Spleen (tissue), 11 donors: ENCODE data around the gene GLB1L. TPM values are rescaled to one million over a fixed set of nuclear protein-coding genes. Genes with fewer than 3 reads are reported as not detected.

Experiments used
- DNase-seq: peaks from one replicate; pipeline ENCODE4 v3.0.0-alpha.2; 2020
- H3K27ac ChIP-seq, 8 donors: fragments of 200-600 bp; sonication (generic) in 7 of 8; 1 replicate in 4 of 8; 2 replicates in 4 of 8; pipeline versions ENCODE4 v1.5.0 to v1.8.0; 2016 to 2021; ENCODE audit warnings: inconsistent platforms in 4 of 8, mild to moderate bottlenecking in 4 of 8, moderate library complexity in 1 of 8
- H3K27me3 ChIP-seq, 7 donors: fragments of 200-600 bp; sonication (generic) in 6 of 7; replicated peaks in 1 of 7; 1 replicate in 4 of 7; 2 replicates in 3 of 7; pipeline versions ENCODE4 v1.5.0 to v1.8.0; 2016 to 2021; ENCODE audit warnings: inconsistent platforms in 3 of 7, mild to moderate bottlenecking in 1 of 7
- H3K36me3 ChIP-seq, 6 donors: fragments of 200-600 bp; sonication (generic) in 5 of 6; 1 replicate in 4 of 6; 2 replicates in 2 of 6; pipeline versions ENCODE4 v1.5.0 to v1.8.0; 2016 to 2021; ENCODE audit warnings: inconsistent platforms in 2 of 6
- H3K4me1 ChIP-seq, 6 donors: fragments of 200-600 bp; sonication (generic) in 5 of 6; 1 replicate in 3 of 6; 2 replicates in 3 of 6; pipeline versions ENCODE4 v1.5.0 to v1.8.0; 2016 to 2021; ENCODE audit warnings: inconsistent platforms in 3 of 6
- H3K4me3 ChIP-seq, 8 donors: fragments of 200-600 bp; sonication (generic) in 7 of 8; 1 replicate in 4 of 8; 2 replicates in 4 of 8; pipeline versions ENCODE4 v1.5.0 to v1.8.0; 2016 to 2021; ENCODE audit warnings: inconsistent platforms in 4 of 8, mild to moderate bottlenecking in 4 of 8, moderate library complexity in 2 of 8
- H3K9me3 ChIP-seq, 8 donors: fragments of 200-600 bp; sonication (generic) in 7 of 8; 1 replicate in 4 of 8; 2 replicates in 4 of 8; pipeline versions ENCODE4 v1.5.0 to v1.8.0; 2016 to 2021; ENCODE audit warnings: inconsistent platforms in 4 of 8
- CTCF ChIP-seq, 11 experiments: fragments of 200-600 bp in 7 of 11; fragments of 450-650 bp in 4 of 11; sonication (generic) in 4 of 11; IDR thresholded peaks in 8 of 11; conservative IDR thresholded peaks in 3 of 11; 1 replicate in 7 of 11; 2 replicates in 4 of 11; pipeline versions ENCODE4 v1.4.0 to v1.8.0; 2016 to 2021; ENCODE audit warnings: antibody characterized with exemption in 11 of 11, inconsistent platforms in 4 of 11, mild to moderate bottlenecking in 1 of 11
- POLR2A ChIP-seq, 3 donors: fragments of 450-650 bp; IDR thresholded peaks; one replicate each; pipeline ENCODE4 v1.5.1; 2017; ENCODE audit warnings: antibody characterized with exemption in 3 of 3, mild to moderate bottlenecking in 1 of 3
- POLR2AphosphoS5 ChIP-seq, 3 donors: sonication (generic); formaldehyde crosslinking; IDR thresholded peaks; one replicate each; pipeline ENCODE4 v1.5.1; 2017; ENCODE audit warnings: antibody characterized with exemption in 3 of 3
- WGBS, 5 donors: extraction: QIAGEN DNeasy Blood & Tissue Kit in 3 of 5; methylation state at CpG; one replicate each; pipeline versions ENCODE4 v1.1.5 to v1.1.7; 2013 to 2018; 5-methylcytosine and 5-hydroxymethylcytosine counted together
- intact Hi-C: fragments of 100-400 bp; cut with DNase I; formaldehyde crosslinking; loops from one replicate; pipeline ENCODE4 v1.15.0; 2023; ENCODE audit warnings: low total_unique reads
- polyA plus RNA-seq, 3 donors: library from polyadenylated mRNA; stranded (reverse); fragments of 200-250 nt; gene quantifications; one replicate each; pipeline ENCODE4 v1.2.1, GENCODE V29; 2013
- total RNA-seq, 7 donors: library from RNA; depleted of rRNA in 3 of 7; stranded (reverse); fragments of >200 nt in 3 of 7; fragmentation: NEBNext Ultra II Directional in 4 of 7; extraction: Animal tissue kit (Norgen Biotek cat#: 25700) in 4 of 7; gene quantifications; one replicate each; pipeline versions ENCODE4 v1.1.0 to v1.2.1, GENCODE V29; 2016 to 2021
- donor health status: healthy with polysubstance abuse.
- donor health status: DM: no; HTN: no; CAD: no; lungs with moderate emphysema.
- donor health status: DM: no; HTN: no; CAD: no.
- donor health status: Bipolar disorder and iron deficiency.
- donor health status: healthy.
- donor health status: DM: no; HTN: no; CAD: no.
- donor health status: DM: yes; HTN: yes; CAD: no.

The GLB1L gene
- total and polyA plus RNA-seq, 10 donors, result 2.3 to 9.6 (median 7.5) TPM

DNA sequence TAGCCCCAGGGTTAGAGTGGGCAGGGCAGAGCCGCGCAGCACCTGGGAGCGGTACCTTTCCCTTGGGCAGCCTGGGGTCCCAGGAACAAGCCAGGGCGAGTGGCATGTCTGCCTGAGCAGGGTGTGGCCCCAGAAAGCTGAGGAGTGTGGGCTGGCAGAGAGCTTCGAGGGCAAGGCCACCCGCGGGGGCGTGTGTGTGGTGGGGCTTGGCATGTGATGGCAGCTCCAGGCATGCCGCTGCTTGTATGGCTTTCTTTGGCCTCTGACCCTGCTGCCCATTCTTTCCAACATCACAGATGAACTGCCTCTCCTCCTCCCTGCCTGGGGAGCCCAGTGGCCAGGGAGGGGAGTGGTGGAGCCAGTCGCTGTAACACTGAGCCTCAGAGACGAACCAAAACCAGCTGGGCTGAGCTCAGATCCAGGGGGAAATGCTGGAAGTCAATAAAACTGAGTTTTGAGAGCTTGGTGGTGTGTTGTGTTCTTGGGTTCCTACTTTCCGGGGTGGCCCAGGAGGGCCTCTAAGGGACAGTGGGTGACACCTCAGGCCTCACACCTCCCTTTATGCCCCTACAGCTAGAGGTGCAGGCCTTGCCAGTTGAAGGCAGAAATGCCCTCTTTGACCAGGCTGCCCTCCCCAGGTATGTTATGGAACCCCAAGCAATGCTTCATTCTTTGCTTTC lies 41.3 kb upstream of the GLB1L start:
- Histone ChIP-seq H3K27ac (peak overlapping the region in 2 of 8 donors; percentile 29 to 45), H3K27me3 (no peaks in the 10 kb centered on the region), H3K4me3 (no peak overlapping the region), H3K36me3 (peaks cover 0 to 54% (median 44%) of the 10 kb centered on the region in 6 donors), H3K4me1 (peaks cover 0 to 46% (median 18%) of the 10 kb centered on the region in 6 donors), H3K9me3 (no peaks in the 10 kb centered on the region)
- TF ChIP-seq POLR2AphosphoS5 (IDR thresholded peaks at IDR 0.05) (peak in 2 of 3 donors; percentile 33 to 47), POLR2A (IDR thresholded peaks at IDR 0.05) (no peak)
- intact Hi-C loops, result no loop called here
- DNase-seq, result peak; percentile 74
- WGBS, 5 donors, result 75 to 87% (median 81%) methylated on average over 8 to 12 of the region's 12 CpGs

DNA sequence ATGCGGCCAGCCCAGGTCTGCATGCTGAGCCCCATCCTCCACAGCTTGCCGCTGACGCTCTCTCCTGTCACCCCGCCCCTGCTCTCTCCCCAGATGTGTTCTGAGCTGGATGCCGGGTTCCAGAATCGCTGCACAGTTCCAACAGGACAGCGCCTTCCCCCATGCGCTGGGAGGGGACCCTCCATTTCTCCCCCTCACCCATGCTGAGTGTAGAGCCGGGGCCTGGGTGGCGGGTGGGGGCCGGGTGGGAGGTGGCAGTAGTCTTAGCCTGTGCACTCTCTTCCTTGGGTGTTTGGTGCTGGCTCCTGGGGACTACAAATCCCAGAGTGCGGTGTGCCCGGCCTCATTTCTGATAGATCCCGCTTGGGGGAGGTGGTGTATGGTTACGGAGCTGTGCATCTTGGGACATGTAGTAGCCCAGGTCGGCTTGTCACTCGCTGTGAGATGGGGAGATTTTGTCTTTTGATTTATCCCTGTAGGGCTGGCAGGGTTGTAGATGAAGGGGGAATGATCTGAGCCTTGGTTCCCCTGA lies 40.7 kb upstream of the GLB1L start:
- no peaks in the 10 kb centered on the region for H3K27me3 ChIP-seq
- WGBS, 5 donors, result 79 to 94% (median 89%) methylated on average over 14 to 17 of the region's 17 CpGs
- no peak for DNase-seq
- no peaks in the 10 kb centered on the region for H3K9me3 ChIP-seq
- intact Hi-C loops, result no loop called here
- no peak overlapping the region for H3K4me3 ChIP-seq
- H3K27ac ChIP-seq, result peak overlapping the region in 2 of 8 donors; percentile 29 to 58
- H3K4me1 ChIP-seq, result peaks cover 0 to 53% (median 21%) of the 10 kb centered on the region in 6 donors
- peaks cover 0 to 60% (median 47%) of the 10 kb centered on the region in 6 donors for H3K36me3 ChIP-seq
- TF ChIP-seq POLR2AphosphoS5 (IDR thresholded peaks at IDR 0.05) (no peak), POLR2A (IDR thresholded peaks at IDR 0.05) (no peak), CTCF (IDR thresholded peaks at IDR 0.05 in 8 of 11, conservative IDR thresholded peaks at IDR 0.05 in 3 of 11) (no peak)

- TF ChIP-seq POLR2A (IDR thresholded peaks at IDR 0.05) (no peak), CTCF (IDR thresholded peaks at IDR 0.05 in 8 of 11, conservative IDR thresholded peaks at IDR 0.05 in 3 of 11) (no peak), POLR2AphosphoS5 (IDR thresholded peaks at IDR 0.05) (no peak)
- H3K27me3 ChIP-seq, result no peaks in the 10 kb centered on the region
- H3K4me1 ChIP-seq, result peaks cover 5 to 59% (median 27%) of the 10 kb centered on the region in 6 donors
- no peak overlapping the region for H3K4me3 ChIP-seq
- intact Hi-C loops, result no loop called here
- peaks cover 0 to 66% (median 49%) of the 10 kb centered on the region in 6 donors for H3K36me3 ChIP-seq
- WGBS, 5 donors, result 89 to 95% (median 93%) methylated on average over 11 to 12 of the region's 12 CpGs
- no peaks in the 10 kb centered on the region for H3K9me3 ChIP-seq
- peak overlapping the region in 1 of 8 donors; percentile 58 for H3K27ac ChIP-seq
- no peak for DNase-seq
Observed at GRCh38 chr2:219285373-219285735, 40.1 kb upstream of the GLB1L start.

- Histone ChIP-seq H3K27ac (peak overlapping the region in 4 of 8 donors; percentile 32 to 62 (median 52)), H3K4me3 (no peak overlapping the region), H3K4me1 (peaks cover 12 to 65% (median 32%) of the 10 kb centered on the region in 6 donors), H3K9me3 (no peaks in the 10 kb centered on the region), H3K36me3 (peaks cover 0 to 67% (median 49%) of the 10 kb centered on the region in 6 donors), H3K27me3 (no peaks in the 10 kb centered on the region)
- intact Hi-C loops, result no loop called here
- TF ChIP-seq POLR2A (IDR thresholded peaks at IDR 0.05), result no peak
- no peak for TF ChIP-seq CTCF (IDR thresholded peaks at IDR 0.05 in 8 of 11, conservative IDR thresholded peaks at IDR 0.05 in 3 of 11)
- TF ChIP-seq POLR2AphosphoS5 (IDR thresholded peaks at IDR 0.05), result no peak
- DNase-seq, result peak; percentile 71
- 94 to 99% (median 95%) methylated on average over 13 to 16 of the region's 16 CpGs for WGBS, 5 donors
Observed at GRCh38 chr2:219284501-219285372, 39.5 kb upstream of the GLB1L start.
